Muscle layer of colon (tissue), 2 donors: ENCODE data around the gene PCK1.

Source experiments
- H3K27ac ChIP-seq: one replicate; pipeline ENCODE4 v1.7.0; 2013; ENCODE audit warnings: low read depth, mild to moderate bottlenecking, low read length, moderate library complexity
- H3K27me3 ChIP-seq, 2 donors: one replicate each; pipeline ENCODE4 v1.7.0; 2013; ENCODE audit warnings: low read length in 2 of 2, mild to moderate bottlenecking in 2 of 2; ENCODE audit not compliant: insufficient read depth in 2 of 2, control insufficient read depth in 1 of 2
- H3K36me3 ChIP-seq: one replicate; pipeline ENCODE4 v1.7.0; 2013; ENCODE audit warnings: mild to moderate bottlenecking, low read length; ENCODE audit not compliant: insufficient read depth
- H3K4me1 ChIP-seq: one replicate; pipeline ENCODE4 v1.7.0; 2013; ENCODE audit warnings: mild to moderate bottlenecking, low read length; ENCODE audit not compliant: insufficient read depth
- H3K4me3 ChIP-seq, 2 donors: one replicate each; pipeline ENCODE4 v1.7.0; 2013; ENCODE audit warnings: low read length in 2 of 2, low read depth in 1 of 2, mild to moderate bottlenecking in 1 of 2, moderate library complexity in 1 of 2
- H3K9ac ChIP-seq: one replicate; pipeline ENCODE4 v1.7.0; 2013; ENCODE audit warnings: low read length
- H3K9me3 ChIP-seq: one replicate; pipeline ENCODE4 v1.7.0; 2013; ENCODE audit warnings: mild to moderate bottlenecking, low read length
- donor health status: abdominal sarcoma.
- donor health status: Adenocarcinoma of cecum.

The PCK1 gene

DNA sequence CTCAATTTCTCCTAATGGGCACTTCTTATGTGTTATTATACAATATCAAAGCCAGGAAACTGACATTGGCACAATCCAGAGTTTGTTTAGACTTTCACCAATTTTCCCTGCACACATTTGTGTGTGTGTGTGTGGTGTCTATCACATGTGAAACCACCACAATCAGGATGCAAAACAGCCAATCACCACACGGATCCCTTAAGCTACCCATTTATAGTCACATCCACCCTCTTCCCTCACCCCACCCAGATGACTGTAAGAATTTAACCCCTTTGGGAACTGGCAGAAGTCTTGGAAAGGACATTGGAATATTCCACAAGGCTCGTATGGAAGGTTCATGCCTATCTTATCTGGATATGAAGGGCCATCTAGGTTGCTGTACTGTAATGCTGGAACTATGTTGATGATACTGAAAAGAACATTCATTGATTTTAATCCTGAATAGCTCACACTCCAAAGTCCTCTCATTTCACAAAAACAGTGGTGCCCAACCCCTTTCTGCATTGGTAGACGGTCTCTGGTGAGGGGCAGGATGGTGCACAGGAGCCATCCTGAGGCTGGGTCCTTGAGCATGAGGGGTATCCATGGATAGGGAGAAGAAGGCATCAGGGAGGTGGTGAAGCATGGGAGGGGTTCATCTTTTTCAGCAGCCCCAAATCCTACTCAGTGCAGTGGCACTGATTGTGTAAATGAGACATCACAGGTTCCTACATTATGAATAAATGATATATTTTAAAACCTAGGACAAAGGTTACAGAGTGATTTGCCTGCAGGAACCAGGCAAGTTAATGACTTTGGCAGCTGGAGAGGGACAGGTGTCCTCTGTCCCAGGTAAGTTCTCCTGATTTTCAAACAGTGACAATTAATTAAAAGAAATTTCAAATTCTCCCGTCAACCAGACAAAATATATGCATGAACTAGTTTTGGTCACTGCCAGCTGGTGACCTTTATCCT is 23.9 kb upstream of the PCK1 start:
- no peak overlapping the region for H3K9ac ChIP-seq
- H3K27me3 ChIP-seq = no peaks in the 10 kb centered on the region

DNA sequence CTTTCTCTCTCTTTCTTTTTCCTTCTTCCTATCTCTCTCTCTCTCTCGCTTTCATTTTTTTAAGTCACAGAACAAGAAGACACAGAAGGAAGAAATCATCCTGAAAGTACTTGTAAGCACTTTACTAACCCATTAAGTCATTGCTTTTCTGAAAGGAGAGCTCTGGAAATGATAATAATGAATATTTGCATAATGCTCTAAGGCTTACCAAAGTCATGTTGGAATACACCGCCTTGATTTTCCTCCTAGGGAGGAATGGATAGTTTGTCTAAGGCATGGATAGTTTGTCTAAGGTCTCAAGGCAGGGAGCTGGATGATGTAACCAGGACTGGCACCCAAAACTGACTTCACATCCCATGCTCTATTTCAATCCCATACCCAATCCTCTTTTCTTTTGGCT is 23.1 kb upstream of the PCK1 start:
- no peaks in the 10 kb centered on the region for H3K36me3 ChIP-seq
- H3K9me3 ChIP-seq = no peaks in the 10 kb centered on the region
- H3K9ac ChIP-seq = no peak overlapping the region
- H3K4me3 ChIP-seq = no peak overlapping the region
- no peak overlapping the region for H3K27ac ChIP-seq
- H3K4me1 ChIP-seq = no peaks in the 10 kb centered on the region
- no peaks in the 10 kb centered on the region for H3K27me3 ChIP-seq

More for the DNA sequence above, 23.9 kb upstream of the PCK1 start:
- H3K27ac ChIP-seq = no peak overlapping the region
- H3K4me3 ChIP-seq = no peak overlapping the region
- no peaks in the 10 kb centered on the region for H3K36me3 ChIP-seq
- H3K4me1 ChIP-seq = peaks cover 2% of the 10 kb centered on the region
- H3K9me3 ChIP-seq = no peaks in the 10 kb centered on the region

DNA sequence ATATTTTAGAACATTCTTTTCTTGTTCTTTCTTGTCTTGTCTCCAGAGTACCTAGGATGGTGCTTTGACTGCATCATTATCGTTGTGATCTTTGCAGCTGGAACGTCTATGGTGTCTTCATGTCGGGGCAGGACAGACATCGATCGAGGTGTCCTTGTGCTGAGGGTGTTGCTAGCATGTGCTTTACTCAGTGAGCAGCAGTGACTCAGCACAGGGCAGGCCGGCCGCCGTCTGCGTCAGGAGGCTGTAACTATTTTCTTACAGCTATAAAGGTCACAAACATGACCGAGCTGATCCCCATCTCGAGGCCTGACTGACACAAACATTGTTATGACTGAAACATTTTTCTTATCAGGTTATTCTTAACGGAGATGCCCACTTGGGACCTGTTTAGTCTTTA is 21.0 kb upstream of the PCK1 start:
- H3K27ac ChIP-seq = no peak overlapping the region
- H3K4me1 ChIP-seq = no peaks in the 10 kb centered on the region
- no peaks in the 10 kb centered on the region for H3K36me3 ChIP-seq
- no peaks in the 10 kb centered on the region for H3K27me3 ChIP-seq
- H3K9ac ChIP-seq = no peak overlapping the region
- no peaks in the 10 kb centered on the region for H3K9me3 ChIP-seq
- no peak overlapping the region for H3K4me3 ChIP-seq

DNA sequence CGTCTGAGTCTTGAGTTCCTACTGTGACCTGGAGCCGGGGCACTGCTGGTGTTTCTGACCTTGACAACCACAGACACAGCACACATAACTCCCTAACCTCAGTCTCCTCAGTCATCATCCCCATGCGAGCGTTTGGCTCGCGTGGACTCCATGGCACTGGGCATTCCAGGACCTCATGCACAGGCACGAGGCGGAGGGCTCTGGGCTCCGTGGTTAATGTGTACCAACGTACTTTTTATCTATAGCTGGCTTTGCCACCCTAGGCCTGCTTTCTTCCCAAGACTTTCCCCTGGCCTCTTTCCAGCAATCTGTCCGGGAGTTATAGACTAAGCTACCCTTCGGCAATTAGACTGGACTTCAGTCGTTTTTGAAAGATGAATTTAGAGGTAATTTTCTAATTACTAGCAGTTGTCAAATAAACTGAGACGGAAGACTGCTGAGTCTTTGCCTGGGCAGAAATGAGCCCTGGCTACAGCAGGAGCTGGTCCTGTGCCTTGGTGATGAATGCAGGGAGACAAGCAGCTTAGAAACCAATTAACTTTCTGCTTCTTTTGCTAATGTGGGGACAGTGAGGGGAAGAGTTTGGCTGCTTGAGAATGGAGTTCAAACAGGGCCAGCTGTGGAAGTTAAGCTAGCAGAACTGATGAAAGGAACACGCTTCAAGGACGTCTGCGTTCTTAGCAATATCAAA is 19.9 kb upstream of the PCK1 start:
- no peak overlapping the region for H3K27ac ChIP-seq
- no peaks in the 10 kb centered on the region for H3K27me3 ChIP-seq
- H3K36me3 ChIP-seq = no peaks in the 10 kb centered on the region
- H3K9me3 ChIP-seq = no peaks in the 10 kb centered on the region
- no peaks in the 10 kb centered on the region for H3K4me1 ChIP-seq
- no peak overlapping the region for H3K4me3 ChIP-seq
- no peak overlapping the region for H3K9ac ChIP-seq

DNA sequence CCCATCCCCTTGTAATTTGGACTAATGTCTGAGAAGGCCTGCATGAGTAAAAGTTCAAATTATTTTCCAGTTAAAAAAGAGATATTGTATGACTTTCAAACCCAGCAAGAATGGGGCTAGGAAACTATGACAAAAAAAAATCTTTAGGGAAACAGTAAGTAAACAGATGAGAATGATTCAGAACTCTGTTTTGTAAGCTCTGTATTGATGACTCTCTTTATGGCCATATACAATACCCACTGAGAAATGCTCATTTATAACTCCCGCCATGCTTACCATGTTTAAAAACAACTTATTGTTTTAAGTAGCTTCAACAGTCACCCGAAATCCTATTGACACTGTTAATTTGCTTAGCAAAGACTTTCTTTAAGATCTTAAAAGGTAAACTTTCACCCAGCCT is 17.2 kb upstream of the PCK1 start:
- Histone ChIP-seq H3K9me3 (no peaks in the 10 kb centered on the region), H3K27me3 (no peaks in the 10 kb centered on the region), H3K4me1 (no peaks in the 10 kb centered on the region), H3K4me3 (no peak overlapping the region), H3K36me3 (no peaks in the 10 kb centered on the region), H3K9ac (no peak overlapping the region), H3K27ac (no peak overlapping the region)

DNA sequence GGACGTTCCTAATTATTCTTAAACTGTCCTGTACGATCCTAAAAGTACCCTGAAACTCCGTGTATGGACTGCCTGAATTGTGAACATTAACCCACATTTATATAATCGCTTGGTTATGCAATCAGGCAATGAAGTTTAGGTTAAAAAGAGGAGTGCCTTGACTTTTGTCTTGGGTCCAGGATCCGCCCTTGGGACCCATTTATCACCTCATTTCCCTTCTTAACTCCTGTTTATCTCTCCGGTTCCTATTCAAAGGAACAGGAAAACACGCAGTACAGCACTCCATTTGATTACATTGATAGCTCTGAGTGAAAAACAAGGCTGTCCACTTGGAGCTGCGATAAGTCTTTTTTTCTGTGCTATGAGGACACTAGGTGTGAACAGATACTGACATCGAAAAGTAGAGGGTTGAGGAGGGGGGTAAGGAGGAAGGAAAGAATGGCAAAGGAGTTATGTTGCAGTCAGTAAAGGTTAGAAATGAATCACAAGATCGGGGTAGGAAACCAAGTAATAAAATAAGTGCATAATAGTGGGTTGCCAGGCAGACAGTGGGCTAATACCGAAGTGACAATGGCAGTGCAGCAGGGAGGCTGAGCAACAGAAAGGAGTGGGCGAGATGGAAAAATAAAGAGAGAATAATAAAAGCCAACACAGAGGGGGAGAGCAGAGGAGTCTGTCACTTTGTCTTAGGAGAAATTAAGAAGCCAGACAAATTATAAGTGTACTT is 15.9 kb upstream of the PCK1 start:
- H3K27ac ChIP-seq = no peak overlapping the region
- no peaks in the 10 kb centered on the region for H3K27me3 ChIP-seq
- no peaks in the 10 kb centered on the region for H3K4me1 ChIP-seq
- no peaks in the 10 kb centered on the region for H3K9me3 ChIP-seq
- H3K36me3 ChIP-seq = no peaks in the 10 kb centered on the region
- no peak overlapping the region for H3K9ac ChIP-seq
- no peak overlapping the region for H3K4me3 ChIP-seq

DNA sequence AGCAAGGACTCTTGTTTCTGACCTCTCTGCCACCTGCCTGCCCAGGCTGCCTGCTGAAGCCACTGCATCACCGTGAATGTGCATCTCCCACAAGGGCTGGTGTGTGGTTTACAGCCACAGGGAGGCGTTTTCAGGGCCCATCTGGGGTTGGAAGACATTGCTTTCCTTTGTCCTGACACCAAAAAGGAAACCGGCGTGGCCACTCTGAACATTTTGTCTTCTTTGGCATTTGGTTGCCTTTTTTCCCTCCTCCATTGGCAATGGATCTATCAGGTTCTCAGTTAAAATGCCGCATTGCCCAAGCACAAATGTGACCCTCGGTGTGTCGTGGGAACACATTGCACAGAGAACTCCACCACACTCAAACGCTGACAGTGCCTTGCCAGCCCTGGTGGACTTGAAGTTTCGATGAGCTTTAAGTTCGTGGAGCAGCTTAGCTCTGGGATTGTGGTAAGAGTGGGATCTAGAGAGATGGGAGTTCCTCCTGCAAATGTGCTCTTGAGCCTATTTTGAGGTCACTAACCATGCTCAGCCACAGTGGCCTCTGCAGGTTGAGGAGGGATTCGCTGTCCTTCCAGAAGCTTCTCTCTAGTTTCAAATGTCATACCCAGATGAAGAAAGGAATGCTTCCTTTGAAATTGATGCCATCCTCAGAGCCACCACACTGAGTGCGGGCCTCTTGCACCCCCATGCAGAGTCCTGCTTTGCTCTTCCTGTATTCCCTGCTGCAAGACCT is 14.8 kb upstream of the PCK1 start:
- Histone ChIP-seq H3K4me3 (no peak overlapping the region), H3K27me3 (no peaks in the 10 kb centered on the region), H3K9ac (no peak overlapping the region), H3K36me3 (no peaks in the 10 kb centered on the region), H3K4me1 (no peaks in the 10 kb centered on the region), H3K9me3 (no peaks in the 10 kb centered on the region), H3K27ac (no peak overlapping the region)

DNA sequence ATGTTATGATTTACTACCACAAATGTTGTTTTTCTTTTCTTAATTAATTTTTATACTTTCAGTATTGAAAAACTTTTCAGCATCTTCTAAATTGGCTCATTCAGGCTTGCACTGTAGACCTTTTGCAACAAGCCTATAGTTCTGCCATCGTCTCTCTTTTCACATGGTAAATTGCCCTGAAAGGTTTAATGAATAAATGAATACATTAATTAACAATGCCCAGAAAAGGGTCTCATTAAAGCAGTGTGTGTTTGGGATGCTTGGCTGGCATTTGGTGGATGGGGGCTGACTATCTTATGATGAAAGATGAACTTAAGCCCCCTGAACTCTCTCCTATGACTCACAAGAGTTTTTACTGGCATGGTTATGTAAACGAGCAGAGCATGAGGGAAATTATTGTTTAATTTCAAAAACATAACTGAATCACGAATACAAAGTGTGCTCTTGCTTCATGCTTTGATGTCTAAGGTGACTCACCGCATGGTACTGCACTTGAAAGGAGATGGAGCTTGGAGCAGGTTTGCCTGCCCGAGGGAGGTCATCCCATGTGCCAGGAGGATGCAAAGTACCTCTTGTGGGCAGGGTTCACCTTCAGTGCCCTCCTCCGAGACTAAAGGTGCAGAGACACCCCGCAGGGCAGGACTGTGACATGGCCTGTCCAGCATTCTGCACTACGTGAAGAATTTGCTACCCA is 13.8 kb upstream of the PCK1 start:
- H3K36me3 ChIP-seq = no peaks in the 10 kb centered on the region
- no peak overlapping the region for H3K9ac ChIP-seq
- H3K27me3 ChIP-seq = no peaks in the 10 kb centered on the region
- no peak overlapping the region for H3K4me3 ChIP-seq
- no peak overlapping the region for H3K27ac ChIP-seq
- no peaks in the 10 kb centered on the region for H3K9me3 ChIP-seq
- H3K4me1 ChIP-seq = no peaks in the 10 kb centered on the region

DNA sequence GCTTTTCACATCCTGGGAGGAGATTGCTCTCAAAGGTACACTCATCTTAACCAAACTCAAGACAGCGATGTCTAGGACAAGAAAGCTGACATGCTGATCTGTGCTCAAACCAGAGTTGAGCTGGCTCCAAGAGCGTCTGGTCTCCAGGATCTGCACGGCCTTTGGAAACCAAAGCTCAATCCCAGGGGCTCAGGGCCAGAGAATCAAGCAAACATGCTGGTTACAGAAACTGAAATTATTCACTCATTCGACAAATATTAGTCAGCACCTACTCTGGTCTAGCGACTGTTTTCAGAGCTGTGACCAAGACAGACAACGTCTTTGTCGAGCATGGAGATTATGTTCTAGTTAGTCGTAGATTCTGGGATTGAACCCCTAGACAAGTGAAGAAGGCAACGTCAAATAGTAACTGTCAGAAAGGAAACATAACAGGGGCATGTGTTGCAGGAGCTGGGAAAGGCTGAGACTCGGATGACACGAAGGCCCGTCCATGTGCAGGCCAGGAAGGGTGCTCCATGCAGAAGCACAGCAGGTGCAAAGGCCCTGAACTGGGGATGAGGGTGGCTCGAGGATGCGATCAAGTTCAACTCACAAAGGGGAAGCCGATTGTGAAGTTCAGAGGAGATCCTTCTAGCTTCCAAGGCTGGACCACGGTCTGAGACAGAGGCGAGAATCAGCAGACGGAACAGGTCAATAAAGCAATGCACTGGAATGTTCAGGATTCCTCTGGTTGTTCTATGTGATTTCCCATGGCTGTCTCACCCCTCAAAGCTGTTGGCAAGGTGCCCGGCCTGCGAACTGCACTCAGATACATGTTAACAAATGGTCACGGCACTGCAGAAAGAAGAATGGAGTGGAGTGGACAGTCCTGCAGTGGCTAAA is 12.5 kb upstream of the PCK1 start:
- no peak overlapping the region for H3K4me3 ChIP-seq
- no peaks in the 10 kb centered on the region for H3K9me3 ChIP-seq
- H3K27ac ChIP-seq = no peak overlapping the region
- H3K9ac ChIP-seq = no peak overlapping the region
- no peaks in the 10 kb centered on the region for H3K27me3 ChIP-seq
- no peaks in the 10 kb centered on the region for H3K4me1 ChIP-seq
- no peaks in the 10 kb centered on the region for H3K36me3 ChIP-seq

DNA sequence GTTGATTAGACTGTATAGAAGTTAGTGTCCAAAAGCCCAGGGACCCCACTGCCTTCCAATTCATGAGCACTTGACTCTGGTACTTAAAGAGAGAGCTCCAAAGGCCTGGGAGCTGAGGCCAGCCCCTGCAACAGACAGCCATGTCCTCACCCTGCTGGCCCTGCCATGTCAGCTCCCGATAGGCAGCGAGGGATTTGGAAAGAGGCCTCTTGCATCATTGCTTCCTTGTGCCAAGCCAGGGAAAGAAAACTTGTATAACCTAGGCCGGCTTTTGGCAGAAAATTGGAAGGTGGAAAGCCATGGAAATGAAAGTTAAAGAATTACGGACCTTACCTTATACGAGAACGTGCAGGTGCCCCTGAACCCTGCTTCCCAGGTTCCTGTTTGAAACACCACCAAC is 8.4 kb upstream of the PCK1 start:
- Histone ChIP-seq H3K36me3 (no peaks in the 10 kb centered on the region), H3K27ac (no peak overlapping the region), H3K4me3 (no peak overlapping the region), H3K9ac (no peak overlapping the region), H3K9me3 (no peaks in the 10 kb centered on the region), H3K27me3 (peaks cover 0 to 16% of the 10 kb centered on the region in 2 donors), H3K4me1 (no peaks in the 10 kb centered on the region)
